SU-DHL-6 (cell line): ENCODE data around the gene BTC.

Source experiments
- H2AFZ ChIP-seq: fragments of 200-600 bp; sonication (generic); 2 replicates; pipeline ENCODE4 v1.6.1; 2014; ENCODE audit warnings: low read depth, mild to moderate bottlenecking, moderate library complexity, mixed read lengths, antibody characterized with exemption, low read length; ENCODE audit not compliant: severe bottlenecking
- H3F3A ChIP-seq: fragments of 200-600 bp; shearing (Covaris generic); 2 replicates; pipeline ENCODE4 v1.6.0; 2016; ENCODE audit warnings: antibody characterized with exemption, mild to moderate bottlenecking; ENCODE audit not compliant: insufficient read depth
- H3K27ac ChIP-seq: fragments of 200-600 bp; sonication (generic); 2 replicates; pipeline ENCODE4 v1.5.1; 2016; ENCODE audit warnings: low read depth, mild to moderate bottlenecking, low read length, moderate library complexity, mixed read lengths
- H3K27me3 ChIP-seq: fragments of 200-600 bp; sonication (generic), shearing (Covaris generic); 2 replicates; pipeline ENCODE4 v1.6.0; 2014; ENCODE audit warnings: mild to moderate bottlenecking, low read length
- H3K36me3 ChIP-seq: fragments of 200-600 bp; sonication (generic); 2 replicates; pipeline ENCODE4 v1.6.1; 2014; ENCODE audit warnings: mild to moderate bottlenecking, low read length, mixed read lengths
- H3K4me2 ChIP-seq: fragments of 300-600, 200-600 bp; shearing (Covaris generic), sonication (generic); 2 replicates; pipeline ENCODE4 v1.6.0; 2014; ENCODE audit warnings: low read length, low read depth, mild to moderate bottlenecking; ENCODE audit not compliant: poor library complexity, severe bottlenecking
- H3K4me3 ChIP-seq: fragments of 200-600 bp; sonication (generic); 2 replicates; pipeline ENCODE4 v1.5.1; 2014; ENCODE audit warnings: antibody characterized with exemption, low read length, mild to moderate bottlenecking, mixed read lengths; ENCODE audit not compliant: insufficient read depth, poor library complexity, severe bottlenecking
- H3K79me2 ChIP-seq: fragments of 200-600 bp; sonication (generic); 2 replicates; pipeline ENCODE4 v1.6.1; 2014; ENCODE audit warnings: mild to moderate bottlenecking, low read length, moderate library complexity; ENCODE audit not compliant: insufficient read depth
- H3K9ac ChIP-seq: fragments of 200-600 bp; sonication (generic); 2 replicates; pipeline ENCODE4 v1.7.0; 2014; ENCODE audit warnings: mild to moderate bottlenecking, low read length
- H3K9me2 ChIP-seq: fragments of 200-600 bp; sonication (generic); replicated peaks from 2 replicates; pipeline ENCODE4 v1.6.1; 2014; ENCODE audit warnings: low read length; ENCODE audit not compliant: insufficient read depth
- H3K9me3 ChIP-seq: fragments of 200-600 bp; sonication (generic); 2 replicates; pipeline ENCODE4 v1.6.1; 2014; ENCODE audit warnings: low read length, mixed read lengths; ENCODE audit not compliant: insufficient read depth
- H4K20me1 ChIP-seq: fragments of 200-600 bp; sonication (generic); 2 replicates; pipeline ENCODE4 v1.6.1; 2014; ENCODE audit warnings: low read depth, mild to moderate bottlenecking, antibody characterized with exemption, low read length, moderate library complexity, mixed read lengths
- EZH2phosphoT487 ChIP-seq: fragments of 200-600 bp; sonication (generic), shearing (Covaris generic); conservative IDR thresholded peaks from 2 replicates; pipeline ENCODE4 v1.6.1; 2018; ENCODE audit warnings: mild to moderate bottlenecking, antibody characterized with exemption, low read length, moderate library complexity, mixed read lengths
- TF ChIP-seq, protein P1 (sequence below): fragments of 200-600 bp; sonication (generic); IDR thresholded peaks from one replicate; pipeline ENCODE4 v1.5.1; 2017; ENCODE audit warnings: antibody characterized with exemption, mild to moderate bottlenecking, low read length, moderate library complexity; ENCODE audit not compliant: insufficient read depth, poor library complexity, severe bottlenecking

BTC gene

DNA sequence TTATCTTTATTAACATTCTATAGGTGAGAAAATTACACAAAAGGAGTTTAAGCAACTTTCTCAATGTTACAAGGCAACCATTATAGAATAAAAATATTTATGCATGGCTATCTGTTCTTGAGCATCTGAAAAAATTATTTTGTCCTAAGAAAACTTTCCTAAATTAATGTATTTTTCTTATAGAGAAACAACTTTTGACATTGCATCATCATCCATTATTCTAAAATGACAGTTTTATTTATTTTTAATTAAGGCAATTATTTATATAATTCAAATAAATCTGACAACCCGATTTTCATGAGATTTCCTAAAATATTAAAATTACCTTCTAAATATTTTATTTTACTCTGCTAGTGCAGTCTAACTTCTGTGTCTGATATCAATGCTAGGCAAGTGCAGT is 4.8 kb downstream of the BTC start:
- H3K9ac ChIP-seq = no peak overlapping the region
- H3K9me2 ChIP-seq = no peaks in the 10 kb centered on the region
- no peak overlapping the region for H2AFZ ChIP-seq
- H3K9me3 ChIP-seq = no peaks in the 10 kb centered on the region
- no peak for TF ChIP-seq EZH2phosphoT487
- TF ChIP-seq, protein P1, sequence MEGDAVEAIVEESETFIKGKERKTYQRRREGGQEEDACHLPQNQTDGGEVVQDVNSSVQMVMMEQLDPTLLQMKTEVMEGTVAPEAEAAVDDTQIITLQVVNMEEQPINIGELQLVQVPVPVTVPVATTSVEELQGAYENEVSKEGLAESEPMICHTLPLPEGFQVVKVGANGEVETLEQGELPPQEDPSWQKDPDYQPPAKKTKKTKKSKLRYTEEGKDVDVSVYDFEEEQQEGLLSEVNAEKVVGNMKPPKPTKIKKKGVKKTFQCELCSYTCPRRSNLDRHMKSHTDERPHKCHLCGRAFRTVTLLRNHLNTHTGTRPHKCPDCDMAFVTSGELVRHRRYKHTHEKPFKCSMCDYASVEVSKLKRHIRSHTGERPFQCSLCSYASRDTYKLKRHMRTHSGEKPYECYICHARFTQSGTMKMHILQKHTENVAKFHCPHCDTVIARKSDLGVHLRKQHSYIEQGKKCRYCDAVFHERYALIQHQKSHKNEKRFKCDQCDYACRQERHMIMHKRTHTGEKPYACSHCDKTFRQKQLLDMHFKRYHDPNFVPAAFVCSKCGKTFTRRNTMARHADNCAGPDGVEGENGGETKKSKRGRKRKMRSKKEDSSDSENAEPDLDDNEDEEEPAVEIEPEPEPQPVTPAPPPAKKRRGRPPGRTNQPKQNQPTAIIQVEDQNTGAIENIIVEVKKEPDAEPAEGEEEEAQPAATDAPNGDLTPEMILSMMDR = no peak
- no peaks in the 10 kb centered on the region for H3K36me3 ChIP-seq
- H3K27me3 ChIP-seq = no peaks in the 10 kb centered on the region
- no peaks in the 10 kb centered on the region for H3F3A ChIP-seq
- no peaks in the 10 kb centered on the region for H4K20me1 ChIP-seq
- no peaks in the 10 kb centered on the region for H3K79me2 ChIP-seq
- no peak overlapping the region for H3K4me2 ChIP-seq
- no peak overlapping the region for H3K27ac ChIP-seq
- no peak overlapping the region for H3K4me3 ChIP-seq

DNA sequence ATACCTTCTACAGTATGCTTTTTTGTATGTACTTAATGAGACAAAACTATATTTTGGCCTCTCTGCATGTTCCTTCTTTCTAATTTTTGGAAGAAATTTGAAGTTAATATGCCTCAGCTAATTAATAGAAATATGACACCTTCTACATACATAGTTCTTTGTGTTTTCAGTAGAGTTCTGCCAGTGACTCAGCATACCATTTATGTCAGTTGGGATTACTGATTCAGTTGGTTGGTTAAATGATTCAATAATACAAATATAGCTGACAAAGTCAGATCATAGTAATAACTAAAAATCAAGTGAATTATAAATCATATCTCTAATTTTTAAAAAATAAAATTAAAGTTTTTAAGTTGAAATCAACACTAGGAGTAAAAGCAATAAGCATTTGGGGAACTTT is 16.8 kb downstream of the BTC start:
- no peaks in the 10 kb centered on the region for H3K79me2 ChIP-seq
- no peaks in the 10 kb centered on the region for H4K20me1 ChIP-seq
- no peak overlapping the region for H2AFZ ChIP-seq
- no peaks in the 10 kb centered on the region for H3K9me2 ChIP-seq
- H3K4me2 ChIP-seq = no peak overlapping the region
- H3K27me3 ChIP-seq = no peaks in the 10 kb centered on the region
- no peak overlapping the region for H3K27ac ChIP-seq
- H3K36me3 ChIP-seq = no peaks in the 10 kb centered on the region
- TF ChIP-seq, protein P1 = no peak
- TF ChIP-seq EZH2phosphoT487 = no peak
- no peak overlapping the region for H3K9ac ChIP-seq
- no peaks in the 10 kb centered on the region for H3F3A ChIP-seq
- no peaks in the 10 kb centered on the region for H3K9me3 ChIP-seq
- H3K4me3 ChIP-seq = no peak overlapping the region

DNA sequence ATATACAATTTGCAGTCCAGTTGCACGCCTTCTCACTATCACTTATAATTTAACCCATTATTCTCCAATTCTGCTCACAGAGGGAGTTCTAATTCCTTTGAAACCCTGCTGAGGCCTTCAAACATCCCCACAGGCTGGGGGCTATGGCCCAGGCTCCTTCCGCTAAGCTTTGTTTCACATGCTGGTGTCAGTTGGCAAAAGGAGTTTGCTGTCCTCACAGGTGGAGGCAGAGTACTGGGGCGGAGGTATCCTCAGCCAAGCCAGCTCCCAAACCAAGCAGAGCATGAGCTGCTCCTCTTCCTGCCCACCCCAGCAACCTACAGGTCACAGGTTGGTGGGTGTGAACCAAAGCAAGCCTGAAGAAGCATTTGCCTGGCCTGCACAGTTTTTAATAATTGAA is 21.5 kb downstream of the BTC start:
- Histone ChIP-seq H3F3A (no peaks in the 10 kb centered on the region), H4K20me1 (no peaks in the 10 kb centered on the region), H3K27ac (no peak overlapping the region), H3K9me3 (no peaks in the 10 kb centered on the region), H3K27me3 (no peaks in the 10 kb centered on the region), H3K36me3 (no peaks in the 10 kb centered on the region), H3K9ac (no peak overlapping the region), H3K4me2 (no peak overlapping the region), H3K79me2 (no peaks in the 10 kb centered on the region), H3K4me3 (no peak overlapping the region), H2AFZ (no peak overlapping the region), H3K9me2 (no peaks in the 10 kb centered on the region)
- TF ChIP-seq, protein P1 = no peak
- no peak for TF ChIP-seq EZH2phosphoT487

DNA sequence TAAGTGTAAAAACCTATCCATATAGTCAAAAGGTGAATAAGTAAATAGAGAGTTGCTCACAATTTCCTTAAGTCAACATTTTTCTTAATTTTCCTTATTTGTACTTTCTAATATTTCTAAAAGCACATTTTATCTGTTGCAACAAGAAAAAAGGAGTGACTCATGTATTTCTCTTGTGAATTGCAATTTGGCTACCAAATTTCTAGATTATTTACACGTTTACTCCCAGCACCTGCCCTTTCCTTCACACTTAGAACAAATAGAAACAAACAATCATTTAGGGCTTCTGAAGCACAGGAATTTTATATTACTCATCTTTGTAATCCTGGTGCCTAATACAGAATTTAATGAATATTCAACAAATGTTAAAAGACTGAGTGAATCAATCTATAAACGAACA is 22.2 kb downstream of the BTC start:
- Histone ChIP-seq H3K4me3 (no peak overlapping the region), H4K20me1 (no peaks in the 10 kb centered on the region), H3K9me2 (no peaks in the 10 kb centered on the region), H3K36me3 (no peaks in the 10 kb centered on the region), H3K27ac (no peak overlapping the region), H3K27me3 (no peaks in the 10 kb centered on the region), H2AFZ (no peak overlapping the region), H3F3A (no peaks in the 10 kb centered on the region), H3K9me3 (no peaks in the 10 kb centered on the region), H3K79me2 (no peaks in the 10 kb centered on the region), H3K4me2 (no peak overlapping the region), H3K9ac (no peak overlapping the region)
- TF ChIP-seq EZH2phosphoT487 = no peak
- TF ChIP-seq, protein P1 = no peak
